Measurements from ENCODE around the gene INPP4A. TPM values are rescaled to one million over a fixed set of nuclear protein-coding genes. Genes with fewer than 3 reads are reported as not detected.
"Not testable (repeated sequence)": the region's sequence is repeated elsewhere in the genome, so short reads cannot be mapped to it uniquely, and the experiment has no call there.

The INPP4A gene
- total RNA-seq, 4 donors from 2014 or later: 30.2 to 45.1 (median 37.8) TPM

DNA sequence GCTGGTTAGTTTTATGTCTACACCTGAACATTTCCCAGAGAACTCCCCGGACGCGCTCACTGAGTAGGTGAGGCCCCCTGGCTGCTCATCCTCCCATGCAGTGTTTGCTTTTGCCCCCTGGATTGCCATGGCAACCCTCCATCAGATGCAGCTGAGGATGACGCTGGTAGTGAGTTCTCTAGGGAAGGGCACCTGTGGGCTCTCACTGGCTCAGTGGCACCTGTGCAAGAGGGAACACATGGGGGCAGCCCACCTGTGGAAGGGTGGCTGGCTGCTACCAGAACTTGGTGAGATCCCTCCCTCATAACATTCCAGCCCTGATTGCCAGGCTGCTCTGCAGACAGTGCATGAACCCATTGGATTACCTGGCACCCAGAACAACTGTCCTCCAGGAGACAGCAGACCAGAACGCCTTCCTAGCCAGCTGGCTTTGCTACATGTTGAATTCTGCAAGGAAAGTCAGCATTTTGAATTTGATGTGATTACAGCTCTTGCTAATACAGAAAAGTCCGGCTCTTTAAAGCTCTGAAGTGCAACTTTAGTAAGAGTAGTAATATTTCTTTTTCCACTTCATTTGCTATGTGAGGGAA lies 142.0 kb downstream of the INPP4A start:
- Histone ChIP-seq H3K4me3 (no peak overlapping the region), H3K4me1 (peaks cover 0 to 6% (median 0%) of the 10 kb centered on the region in 3 donors), H3K9me3 (no peaks in the 10 kb centered on the region), H3K36me3 (peaks cover 0 to 94% of the 10 kb centered on the region in 2 donors), H3K27ac (no peak overlapping the region), H3K27me3 (no peaks in the 10 kb centered on the region)
- WGBS, 2 donors (ENCODE audit: low coverage in 1 of 2): 72 to 100% methylated on average over 2 to 3 of the region's 6 CpGs
- TF ChIP-seq POLR2AphosphoS5 (IDR thresholded peaks at IDR 0.05): no peak
- TF ChIP-seq POLR2A (IDR thresholded peaks at IDR 0.05): no peak
- no peak for TF ChIP-seq EP300 (IDR thresholded peaks at IDR 0.05)
- TF ChIP-seq CTCF (IDR thresholded peaks at IDR 0.05): no peak
- ATAC-seq: no peak

DNA sequence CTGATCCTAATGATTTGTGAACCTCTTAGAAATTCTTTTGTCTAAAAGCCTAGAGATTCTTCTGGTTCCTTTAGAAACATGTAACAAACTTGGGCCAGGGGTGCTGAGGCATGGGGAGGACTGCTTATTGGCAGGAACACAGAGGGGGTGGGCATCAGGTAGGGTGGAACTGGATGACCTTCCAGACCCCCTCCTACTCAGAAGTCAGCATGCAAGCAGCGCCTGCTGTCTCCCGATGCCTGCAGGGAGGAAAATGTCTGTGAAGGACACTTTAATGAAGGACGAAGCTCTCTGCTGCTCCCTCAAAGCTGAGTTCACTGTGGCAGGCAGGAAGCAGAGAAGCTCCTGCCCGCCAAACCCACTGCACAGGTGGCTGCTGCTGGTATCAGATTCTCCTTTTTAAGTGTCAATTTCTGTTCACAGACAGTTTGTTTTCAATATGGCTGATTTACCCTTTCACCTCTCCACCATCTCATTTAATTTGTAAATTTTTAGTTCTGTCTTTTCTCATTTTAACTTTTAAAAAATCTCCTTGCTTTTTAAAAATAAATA lies 144.3 kb downstream of the INPP4A start:
- Histone ChIP-seq H3K27me3 (no peaks in the 10 kb centered on the region), H3K27ac (no peak overlapping the region), H3K9me3 (no peaks in the 10 kb centered on the region), H3K36me3 (peaks cover 0 to 85% of the 10 kb centered on the region in 2 donors), H3K4me1 (no peaks in the 10 kb centered on the region), H3K4me3 (no peak overlapping the region)
- 82 to 100% methylated on average over 1 to 3 of the region's 4 CpGs for WGBS, 2 donors (ENCODE audit: low coverage in 1 of 2)
- no peak for TF ChIP-seq CTCF (IDR thresholded peaks at IDR 0.05)
- no peak for ATAC-seq

DNA sequence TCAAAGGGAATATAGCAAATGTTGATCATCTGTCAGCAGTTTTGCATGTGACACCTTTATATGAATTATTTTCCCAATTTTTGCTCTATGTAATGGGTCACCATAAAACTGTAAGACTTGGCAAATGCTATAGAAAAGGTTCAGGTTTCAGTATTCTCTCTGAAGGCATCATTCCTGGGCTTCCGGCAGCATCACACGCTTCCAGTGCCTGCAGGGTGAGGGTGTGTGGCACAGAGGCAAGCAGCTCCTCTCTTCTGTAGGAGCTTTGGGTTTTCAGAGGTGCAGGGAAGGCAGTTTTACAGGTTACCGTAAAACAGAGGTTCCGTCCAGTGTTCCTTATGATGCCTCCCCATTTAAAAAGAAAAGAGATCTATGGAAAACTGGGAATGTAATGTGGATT lies 144.8 kb downstream of the INPP4A start:
- peaks cover 0 to 79% of the 10 kb centered on the region in 2 donors for H3K36me3 ChIP-seq
- TF ChIP-seq POLR2AphosphoS5 (IDR thresholded peaks at IDR 0.05) (no peak), EP300 (IDR thresholded peaks at IDR 0.05) (no peak), CTCF (IDR thresholded peaks at IDR 0.05) (no peak), POLR2A (IDR thresholded peaks at IDR 0.05) (no peak)
- H3K27ac ChIP-seq: no peak overlapping the region
- WGBS, 2 donors (ENCODE audit: low coverage in 1 of 2): 95 to 98% methylated on average over 3 to 4 of the region's 4 CpGs
- no peak overlapping the region for H3K4me3 ChIP-seq
- no peaks in the 10 kb centered on the region for H3K9me3 ChIP-seq
- ATAC-seq: no peak
- H3K4me1 ChIP-seq: no peaks in the 10 kb centered on the region
- H3K27me3 ChIP-seq: no peaks in the 10 kb centered on the region

- 83 to 96% methylated on average over 1 to 3 of the region's 8 CpGs for WGBS, 2 donors (ENCODE audit: low coverage in 1 of 2)
- no peaks in the 10 kb centered on the region for H3K4me1 ChIP-seq
- H3K9me3 ChIP-seq: no peaks in the 10 kb centered on the region
- no peak for ATAC-seq
- H3K27ac ChIP-seq: no peak overlapping the region
- H3K4me3 ChIP-seq: no peak overlapping the region
- TF ChIP-seq POLR2AphosphoS5 (IDR thresholded peaks at IDR 0.05): no peak
- no peak for TF ChIP-seq EP300 (IDR thresholded peaks at IDR 0.05)
- no peak for TF ChIP-seq POLR2A (IDR thresholded peaks at IDR 0.05)
- H3K27me3 ChIP-seq: no peaks in the 10 kb centered on the region
- peaks cover 0 to 52% of the 10 kb centered on the region in 2 donors for H3K36me3 ChIP-seq
Observed at GRCh38 chr2:98592565-98592964, 147.9 kb downstream of the INPP4A start.

DNA sequence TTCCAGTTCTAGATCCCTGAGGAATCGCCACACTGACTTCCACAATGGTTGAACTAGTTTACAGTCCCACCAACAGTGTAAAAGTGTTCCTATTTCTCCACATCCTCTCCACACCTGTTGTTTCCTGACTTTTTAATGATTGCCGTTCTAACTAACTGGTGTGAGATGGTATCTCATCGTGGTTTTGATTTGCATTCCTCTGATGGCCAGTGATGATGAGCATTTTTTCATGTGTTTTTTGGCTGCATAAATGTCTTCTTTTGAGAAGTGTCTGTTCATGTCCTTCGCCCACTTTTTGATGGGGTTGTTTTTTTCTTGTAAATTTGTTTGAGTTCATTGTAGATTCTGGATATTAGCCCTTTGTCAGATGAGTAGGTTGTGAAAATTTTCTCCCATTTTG lies 150.0 kb downstream of the INPP4A start:
- 94% methylated on average over 3 of the region's 4 CpGs; no CpG with 5 or more reads in 1 of the 2 donors for WGBS, 2 donors (ENCODE audit: low coverage in 1 of 2)
- ATAC-seq: not testable (repeated sequence)

DNA sequence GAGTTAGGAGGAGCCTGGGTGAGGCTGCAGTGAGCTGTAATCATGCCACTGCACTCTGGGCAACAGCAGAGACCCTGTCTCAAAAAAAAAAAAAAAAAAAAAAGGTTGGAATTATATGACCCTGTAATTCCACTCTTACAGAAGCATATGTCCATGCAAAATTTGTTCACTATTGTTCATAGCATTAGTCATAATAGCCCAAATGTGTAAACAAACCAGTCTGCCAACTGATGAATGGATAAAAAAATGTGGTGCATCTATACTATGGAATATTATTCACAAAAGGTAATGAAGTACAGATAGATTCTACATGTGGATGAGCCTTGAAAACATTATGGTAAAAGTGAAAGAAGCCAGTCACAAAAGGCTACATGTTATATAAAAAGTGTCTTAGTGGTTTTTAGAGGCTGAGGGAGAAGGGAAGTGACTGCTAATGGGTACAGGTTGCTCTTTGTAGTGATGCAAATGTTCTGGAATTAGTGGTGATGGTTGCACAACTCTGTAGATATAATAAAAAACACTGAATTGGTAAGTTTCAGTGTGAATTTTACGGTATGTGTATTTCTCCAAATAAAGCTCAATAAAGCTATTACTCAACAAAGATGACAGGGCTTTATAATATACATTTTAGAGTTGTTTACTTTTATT lies 154.2 kb downstream of the INPP4A start:
- TF ChIP-seq CTCF (IDR thresholded peaks at IDR 0.05) (no peak), POLR2A (IDR thresholded peaks at IDR 0.05) (no peak), EP300 (IDR thresholded peaks at IDR 0.05) (no peak), POLR2AphosphoS5 (IDR thresholded peaks at IDR 0.05) (no peak)

More for the DNA sequence above, 150.0 kb downstream of the INPP4A start:
- H3K27ac ChIP-seq, H3K9me3 ChIP-seq, H3K4me3 ChIP-seq, H3K4me1 ChIP-seq, H3K27me3 ChIP-seq: not testable (repeated sequence)
- H3K36me3 ChIP-seq: peaks cover 0 to 47% of the 10 kb centered on the region in 2 donors

More for the DNA sequence above, 154.2 kb downstream of the INPP4A start:
- H3K9me3 ChIP-seq: no peaks in the 10 kb centered on the region
- 75 to 88% methylated on average over 1 of the region's 1 CpG for WGBS, 2 donors (ENCODE audit: low coverage in 1 of 2)
- no peaks in the 10 kb centered on the region for H3K4me1 ChIP-seq
- H3K27ac ChIP-seq: no peak overlapping the region
- H3K36me3 ChIP-seq: peaks cover 0 to 58% of the 10 kb centered on the region in 2 donors
- H3K4me3 ChIP-seq: no peak overlapping the region
- ATAC-seq: no peak
- no peaks in the 10 kb centered on the region for H3K27me3 ChIP-seq
